ENCODE results near the gene SCYL1.

Gene SCYL1

GRCh38 chr11:65488273-65489034 lies 36.4 kb upstream of the SCYL1 start:
- H3K9me3 ChIP-seq (ENCODE audit: low read length): no peaks in the 10 kb centered on the region
- no peaks in the 10 kb centered on the region for H3K27me3 ChIP-seq (ENCODE audit: insufficient read depth, low read length)
- H3K4me2 ChIP-seq (ENCODE audit: low read length): peak overlapping the region; percentile 61
- peak overlapping the region; percentile 35 for H3K4me3 ChIP-seq (ENCODE audit: low read depth, low read length, poor library complexity, severe bottlenecking)
- H3K36me3 ChIP-seq (ENCODE audit: insufficient read depth, low read length): no peaks in the 10 kb centered on the region
- no peaks in the 10 kb centered on the region for H3K79me2 ChIP-seq (ENCODE audit: insufficient read depth, low read length)
- H3K27ac ChIP-seq (ENCODE audit: low read depth, low read length, poor library complexity, severe bottlenecking): peak overlapping the region; percentile 78
- no peak overlapping the region for H2AFZ ChIP-seq (ENCODE audit: low read length)
- H3F3A ChIP-seq (ENCODE audit: insufficient read depth, low read length): no peaks in the 10 kb centered on the region
- H3K9me2 ChIP-seq (ENCODE audit: low read depth, low read length): no peaks in the 10 kb centered on the region
- TF ChIP-seq CTCF (IDR thresholded peaks at IDR 0.05; ENCODE audit: low read length) (no peak), EZH2 (IDR thresholded peaks at IDR 0.05; ENCODE audit: borderline replicate concordance, low read length) (no peak)
- H3K9ac ChIP-seq (ENCODE audit: low read length): peak overlapping the region; percentile 44; the same call in 1 of the 2 replicates
- H4K20me1 ChIP-seq (ENCODE audit: insufficient read depth, low read length): no peaks in the 10 kb centered on the region
- H3K4me1 ChIP-seq (ENCODE audit: insufficient read depth, low read length, severe bottlenecking): peaks cover 86% of the 10 kb centered on the region

GRCh38 chr11:65489035-65489705 lies 35.7 kb upstream of the SCYL1 start:
- H3K9ac ChIP-seq (ENCODE audit: low read length): peak overlapping the region; percentile 44; the same call in 1 of the 2 replicates
- no peaks in the 10 kb centered on the region for H3K9me2 ChIP-seq (ENCODE audit: low read depth, low read length)
- H2AFZ ChIP-seq (ENCODE audit: low read length): no peak overlapping the region
- H4K20me1 ChIP-seq (ENCODE audit: insufficient read depth, low read length): no peaks in the 10 kb centered on the region
- no peaks in the 10 kb centered on the region for H3K36me3 ChIP-seq (ENCODE audit: insufficient read depth, low read length)
- H3K9me3 ChIP-seq (ENCODE audit: low read length): no peaks in the 10 kb centered on the region
- H3K27ac ChIP-seq (ENCODE audit: low read depth, low read length, poor library complexity, severe bottlenecking): peak overlapping the region; percentile 78
- H3K4me2 ChIP-seq (ENCODE audit: low read length): peak overlapping the region; percentile 61
- no peaks in the 10 kb centered on the region for H3K79me2 ChIP-seq (ENCODE audit: insufficient read depth, low read length)
- peaks cover 89% of the 10 kb centered on the region for H3K4me1 ChIP-seq (ENCODE audit: insufficient read depth, low read length, severe bottlenecking)
- TF ChIP-seq EZH2 (IDR thresholded peaks at IDR 0.05; ENCODE audit: borderline replicate concordance, low read length): no peak
- no peak for TF ChIP-seq CTCF (IDR thresholded peaks at IDR 0.05; ENCODE audit: low read length)
- no peaks in the 10 kb centered on the region for H3F3A ChIP-seq (ENCODE audit: insufficient read depth, low read length)
- H3K27me3 ChIP-seq (ENCODE audit: insufficient read depth, low read length): no peaks in the 10 kb centered on the region
- H3K4me3 ChIP-seq (ENCODE audit: low read depth, low read length, poor library complexity, severe bottlenecking): no peak overlapping the region

GRCh38 chr11:65489706-65490320 lies 35.1 kb upstream of the SCYL1 start:
- no peaks in the 10 kb centered on the region for H3K27me3 ChIP-seq (ENCODE audit: insufficient read depth, low read length)
- H4K20me1 ChIP-seq (ENCODE audit: insufficient read depth, low read length): no peaks in the 10 kb centered on the region
- H3K27ac ChIP-seq (ENCODE audit: low read depth, low read length, poor library complexity, severe bottlenecking): peak overlapping the region; percentile 78
- H3K4me1 ChIP-seq (ENCODE audit: insufficient read depth, low read length, severe bottlenecking): peaks cover 95% of the 10 kb centered on the region
- H3K4me3 ChIP-seq (ENCODE audit: low read depth, low read length, poor library complexity, severe bottlenecking): no peak overlapping the region
- H3K9me2 ChIP-seq (ENCODE audit: low read depth, low read length): no peaks in the 10 kb centered on the region
- H3K9me3 ChIP-seq (ENCODE audit: low read length): no peaks in the 10 kb centered on the region
- H3K4me2 ChIP-seq (ENCODE audit: low read length): no peak overlapping the region
- no peak overlapping the region for H2AFZ ChIP-seq (ENCODE audit: low read length)
- no peaks in the 10 kb centered on the region for H3K79me2 ChIP-seq (ENCODE audit: insufficient read depth, low read length)
- no peaks in the 10 kb centered on the region; the same call in 1 of the 2 replicates for H3F3A ChIP-seq (ENCODE audit: insufficient read depth, low read length)
- H3K9ac ChIP-seq (ENCODE audit: low read length): no peak overlapping the region
- no peaks in the 10 kb centered on the region for H3K36me3 ChIP-seq (ENCODE audit: insufficient read depth, low read length)
- TF ChIP-seq EZH2 (IDR thresholded peaks at IDR 0.05; ENCODE audit: borderline replicate concordance, low read length) (no peak), CTCF (IDR thresholded peaks at IDR 0.05; ENCODE audit: low read length) (no peak)
